Measurements from ENCODE around the gene DEFB118. TPM values are rescaled to one million over a fixed set of nuclear protein-coding genes. Genes with fewer than 3 reads are reported as not detected.

The DEFB118 gene
- total and polyA plus RNA-seq, 2 of the 13 experiments (the other 11 are each of a cell fraction or from before 2014, with no cell fraction given), result not detected

Small RNAs within 50 kb of the gene (small RNA-seq; reads per million reads assigned to genes)
- gene DEFB117 (ENCODE audit: insufficient read depth in 2 of 3, insufficient read length in 3 of 3, low read depth in 2 of 3, low replicate concordance in 1 of 3) (0 reads per million in 3 experiments), gene RF00561 (ENCODE audit: insufficient read depth in 2 of 3, insufficient read length in 3 of 3, low read depth in 2 of 3, low replicate concordance in 1 of 3) (0 reads per million in 3 experiments), gene RNA5SP480 (ENCODE audit: insufficient read depth in 2 of 3, insufficient read length in 3 of 3, low read depth in 2 of 3, low replicate concordance in 1 of 3) (0 reads per million in 3 experiments)

Other genes starting within 250 kb of the DEFB118 start
- not detected in 2 replicates for gene DEFB115, start 110.9 kb upstream of the DEFB118 start, total RNA-seq (2016; rRNA removed; fragmentation: Illumina TruSeq; extraction: Trizol)
- not detected in 2 replicates for gene DEFB115, start 110.9 kb upstream of the DEFB118 start, polyA plus RNA-seq (2011; rRNA removed)
- gene DEFB116, start 60.0 kb upstream of the DEFB118 start, total RNA-seq (2016; rRNA removed; fragmentation: Illumina TruSeq; extraction: Trizol), result not detected in 2 replicates
- not detected in 2 replicates for gene DEFB116, start 60.0 kb upstream of the DEFB118 start, polyA plus RNA-seq (2011; rRNA removed)
- gene DEFB119, start 22.0 kb downstream of the DEFB118 start, total RNA-seq (2016; rRNA removed; fragmentation: Illumina TruSeq; extraction: Trizol), result not detected in 2 replicates
- not detected in 2 replicates for gene DEFB119, start 22.0 kb downstream of the DEFB118 start, polyA plus RNA-seq (2011; rRNA removed)
- gene DEFB121, start 37.6 kb downstream of the DEFB118 start, total RNA-seq (2016; rRNA removed; fragmentation: Illumina TruSeq; extraction: Trizol), result not detected in 2 replicates
- not detected in 2 replicates for gene DEFB121, start 37.6 kb downstream of the DEFB118 start, polyA plus RNA-seq (2011; rRNA removed)
- gene DEFB123, start 72.0 kb downstream of the DEFB118 start, total RNA-seq (2016; rRNA removed; fragmentation: Illumina TruSeq; extraction: Trizol), result not detected in 2 replicates
- not detected in 2 replicates for gene DEFB123, start 72.0 kb downstream of the DEFB118 start, polyA plus RNA-seq (2011; rRNA removed)
- not detected in 2 replicates for gene DEFB124, start 106.5 kb downstream of the DEFB118 start, total RNA-seq (2016; rRNA removed; fragmentation: Illumina TruSeq; extraction: Trizol)
- not detected in 2 replicates for gene DEFB124, start 106.5 kb downstream of the DEFB118 start, polyA plus RNA-seq (2011; rRNA removed)
- gene REM1, start 106.7 kb downstream of the DEFB118 start, total RNA-seq (2016; rRNA removed; fragmentation: Illumina TruSeq; extraction: Trizol), result not detected in 2 replicates
- not detected in 2 replicates for gene REM1, start 106.7 kb downstream of the DEFB118 start, polyA plus RNA-seq (2011; rRNA removed)
- gene HM13, start 145.8 kb downstream of the DEFB118 start, total RNA-seq (2016; rRNA removed; fragmentation: Illumina TruSeq; extraction: Trizol), result 68.4 and 118 TPM in 2 replicates
- 243 and 287 TPM in 2 replicates for gene HM13, start 145.8 kb downstream of the DEFB118 start, polyA plus RNA-seq (2011; rRNA removed)
- 315 and 419 TPM in 2 replicates for gene ID1, start 236.7 kb downstream of the DEFB118 start, total RNA-seq (2016; rRNA removed; fragmentation: Illumina TruSeq; extraction: Trizol)
- gene ID1, start 236.7 kb downstream of the DEFB118 start, polyA plus RNA-seq (2011; rRNA removed), result 258 and 320 TPM in 2 replicates